AG10803 (cell line): ENCODE data around the gene DPH3.

Source experiments
- DNase-seq: peaks from one replicate; pipeline ENCODE4 v3.0.0; 2010; ENCODE audit warnings: low read depth
- H3K4me3 ChIP-seq: 2 replicates; pipeline ENCODE4 v1.5.1; 2011; ENCODE audit warnings: mild to moderate bottlenecking, low read length, control low read depth
- TF ChIP-seq, protein P1 (sequence below): conservative IDR thresholded peaks from 2 replicates; pipeline ENCODE4 v1.5.1; 2011; ENCODE audit warnings: mild to moderate bottlenecking, low read length, control low read depth, inconsistent platforms

DPH3 gene

GRCh38 chr3:16257309-16257708 is 7.4 kb downstream of the DPH3 start:
- no peak overlapping the region for H3K4me3 ChIP-seq
- TF ChIP-seq, protein P1, sequence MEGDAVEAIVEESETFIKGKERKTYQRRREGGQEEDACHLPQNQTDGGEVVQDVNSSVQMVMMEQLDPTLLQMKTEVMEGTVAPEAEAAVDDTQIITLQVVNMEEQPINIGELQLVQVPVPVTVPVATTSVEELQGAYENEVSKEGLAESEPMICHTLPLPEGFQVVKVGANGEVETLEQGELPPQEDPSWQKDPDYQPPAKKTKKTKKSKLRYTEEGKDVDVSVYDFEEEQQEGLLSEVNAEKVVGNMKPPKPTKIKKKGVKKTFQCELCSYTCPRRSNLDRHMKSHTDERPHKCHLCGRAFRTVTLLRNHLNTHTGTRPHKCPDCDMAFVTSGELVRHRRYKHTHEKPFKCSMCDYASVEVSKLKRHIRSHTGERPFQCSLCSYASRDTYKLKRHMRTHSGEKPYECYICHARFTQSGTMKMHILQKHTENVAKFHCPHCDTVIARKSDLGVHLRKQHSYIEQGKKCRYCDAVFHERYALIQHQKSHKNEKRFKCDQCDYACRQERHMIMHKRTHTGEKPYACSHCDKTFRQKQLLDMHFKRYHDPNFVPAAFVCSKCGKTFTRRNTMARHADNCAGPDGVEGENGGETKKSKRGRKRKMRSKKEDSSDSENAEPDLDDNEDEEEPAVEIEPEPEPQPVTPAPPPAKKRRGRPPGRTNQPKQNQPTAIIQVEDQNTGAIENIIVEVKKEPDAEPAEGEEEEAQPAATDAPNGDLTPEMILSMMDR, result no peak
- no peak for DNase-seq

DNA sequence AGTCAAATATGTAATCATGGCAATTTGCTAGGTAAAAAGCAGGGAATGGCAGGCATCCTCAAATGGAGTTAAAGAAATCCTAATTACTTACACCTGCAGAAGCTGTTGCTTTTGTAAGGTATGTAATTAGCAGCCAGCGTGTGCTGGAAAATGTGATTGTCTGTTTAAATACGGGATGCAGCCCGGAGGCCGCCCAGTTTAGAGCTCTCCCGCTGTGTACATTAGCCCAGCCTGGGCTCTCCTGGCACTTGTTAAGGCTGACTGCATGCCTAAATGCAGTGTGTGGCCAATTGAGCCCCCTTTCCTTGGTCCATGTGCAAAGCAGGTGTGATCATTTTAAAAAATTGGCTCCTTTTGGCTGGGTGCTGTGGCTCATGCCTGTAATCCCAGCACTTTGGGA is 9.0 kb downstream of the DPH3 start:
- TF ChIP-seq, protein P1, result no peak
- DNase-seq, result no peak
- H3K4me3 ChIP-seq, result no peak overlapping the region

DNA sequence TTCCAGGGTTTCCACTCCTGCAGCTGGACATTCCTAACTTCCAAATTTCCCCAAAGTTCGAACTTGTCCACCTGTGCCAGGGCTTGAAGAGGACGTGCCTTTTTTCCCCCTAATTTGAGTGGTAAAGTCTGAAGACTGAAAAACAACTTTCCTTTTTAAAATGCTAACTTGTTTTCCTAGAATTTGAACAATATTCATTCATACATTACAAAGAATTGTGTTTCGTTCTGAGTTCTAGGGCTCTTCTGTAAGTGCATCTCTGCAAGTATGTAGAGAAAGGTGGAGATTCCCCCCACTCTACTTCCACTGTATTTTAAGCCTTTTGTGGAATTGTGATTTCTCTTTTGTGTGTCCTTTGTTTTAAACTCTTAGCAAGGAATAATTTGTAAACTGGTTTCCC is 9.4 kb downstream of the DPH3 start:
- no peak overlapping the region for H3K4me3 ChIP-seq
- no peak for DNase-seq
- TF ChIP-seq, protein P1, result no peak

DNA sequence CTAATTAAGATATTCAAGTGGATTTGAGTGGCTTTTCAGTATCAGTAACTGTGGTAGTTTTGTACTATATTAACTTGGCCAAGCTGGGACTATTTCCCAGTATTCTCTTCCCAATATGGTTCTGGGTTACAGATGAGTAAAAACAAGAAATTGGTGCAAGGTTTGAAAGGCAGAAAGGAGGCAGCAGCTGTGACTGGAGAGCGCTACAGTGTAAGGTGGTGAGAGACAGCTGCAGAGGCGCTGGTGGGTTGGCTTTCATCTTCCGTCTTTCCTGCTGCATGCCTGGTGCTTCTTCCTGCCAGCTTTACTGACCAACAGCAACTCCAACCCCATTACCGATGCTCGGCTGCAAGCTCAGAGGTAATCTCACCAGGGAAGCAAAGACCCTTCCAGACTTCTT is 9.8 kb downstream of the DPH3 start:
- DNase-seq, result no peak
- TF ChIP-seq, protein P1, result no peak
- no peak overlapping the region for H3K4me3 ChIP-seq

DNA sequence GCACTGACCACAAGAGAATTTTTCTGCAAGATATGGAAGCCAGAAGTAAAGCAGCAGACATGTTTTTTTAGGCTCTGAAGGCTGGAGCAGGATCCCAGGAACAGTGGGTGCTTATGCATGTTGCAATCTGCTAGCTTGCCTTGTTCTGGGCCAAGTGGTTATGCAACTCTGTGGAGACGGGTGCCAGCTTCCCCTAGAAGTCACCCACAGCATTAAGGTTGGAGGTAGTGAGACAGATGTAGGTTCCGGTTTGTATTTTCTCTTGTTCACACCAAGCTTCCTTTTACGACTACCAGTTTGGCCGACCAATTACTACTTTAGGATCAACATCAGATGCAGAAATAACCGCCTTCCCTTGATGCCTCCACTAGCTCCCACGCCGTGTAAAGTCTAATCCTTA is 11.1 kb downstream of the DPH3 start:
- TF ChIP-seq, protein P1, result no peak
- DNase-seq, result peak; percentile 62
- H3K4me3 ChIP-seq, result no peak overlapping the region

DNA sequence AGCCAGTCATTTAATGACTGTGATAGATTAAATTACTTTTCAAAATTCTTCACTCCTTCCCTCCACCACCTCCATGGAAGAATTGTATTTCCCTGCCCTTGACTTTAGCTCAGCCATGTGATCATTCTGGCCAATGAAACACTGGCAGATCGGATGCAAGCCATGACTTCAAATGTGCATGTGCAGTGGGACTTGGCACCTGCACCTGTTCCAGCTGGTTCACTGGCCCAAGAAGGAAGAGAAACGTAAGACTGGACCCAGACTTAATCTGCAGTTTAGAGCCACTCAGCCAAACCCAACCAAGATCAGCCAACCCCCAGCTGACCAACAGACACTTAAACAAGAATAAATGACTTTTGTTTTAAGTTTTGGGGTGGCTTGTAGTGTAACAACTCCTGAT is 11.8 kb downstream of the DPH3 start:
- no peak for DNase-seq
- TF ChIP-seq, protein P1, result no peak
- H3K4me3 ChIP-seq, result no peak overlapping the region

DNA sequence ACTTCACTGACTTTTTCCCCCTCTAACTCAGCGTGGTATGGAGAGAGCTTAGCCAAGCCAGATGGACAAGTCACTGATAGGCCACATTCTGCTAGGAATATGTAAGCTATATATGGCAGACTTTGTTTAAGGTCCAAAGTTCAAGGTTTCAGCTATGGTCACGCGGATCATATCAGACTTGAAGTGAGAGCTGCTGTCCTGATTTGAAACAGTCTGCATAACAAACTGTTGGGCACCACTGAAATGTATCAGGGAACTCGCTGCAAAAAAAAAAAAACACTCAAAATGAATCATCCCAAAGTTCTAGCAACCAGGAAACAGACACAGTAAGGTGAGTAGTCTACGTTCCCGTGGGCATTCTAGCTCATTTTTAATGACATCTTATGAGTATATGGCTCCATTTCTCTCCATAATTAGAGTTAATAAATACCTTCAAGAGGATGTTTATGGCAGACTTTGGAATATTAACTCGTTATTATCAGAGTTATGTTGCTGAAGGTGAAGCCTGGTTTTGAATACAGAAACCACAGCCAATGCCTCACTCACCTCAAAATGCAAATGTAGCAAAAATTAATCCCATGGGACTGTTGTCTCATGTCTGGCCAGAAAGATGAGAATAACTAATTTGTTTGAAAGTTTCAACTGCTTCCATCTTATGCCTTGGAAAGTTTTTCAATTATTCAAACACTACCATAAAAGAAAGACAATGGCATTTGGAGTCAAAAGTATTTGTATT is 12.3 kb downstream of the DPH3 start:
- DNase-seq, result no peak
- TF ChIP-seq, protein P1, result no peak

More for the DNA sequence above, 12.3 kb downstream of the DPH3 start:
- H3K4me3 ChIP-seq, result no peak overlapping the region
